GM23338 (cell line): ENCODE results near the gene LIX1. TPM values are rescaled to one million over a fixed set of nuclear protein-coding genes. Genes with fewer than 3 reads are reported as not detected.

Experiments
- ATAC-seq: fragments of 200-7000 bp; cut with Tn5 transposase; 3 replicates; pipeline ENCODE4 v1.9.1; 2020
- DNase-seq: peaks from one replicate; pipeline ENCODE4 v3.0.0-alpha.2; 2015; ENCODE audit warnings: low spot score
- H2AFZ ChIP-seq: fragments of 200-600 bp; sonication (generic); 2 replicates; pipeline ENCODE4 v1.8.0; 2016; ENCODE audit warnings: antibody characterized with exemption, mild to moderate bottlenecking, moderate library complexity
- H3F3A ChIP-seq: fragments of 200-600 bp; sonication (generic); replicated peaks from 2 replicates; pipeline ENCODE4 v1.8.0; 2017; ENCODE audit warnings: antibody characterized with exemption, mixed run types, low read depth
- H3K27ac ChIP-seq: fragments of 200-600 bp; sonication (generic); 2 replicates; pipeline ENCODE4 v1.6.1; 2016; ENCODE audit warnings: low read depth
- H3K27me3 ChIP-seq: fragments of 200-600 bp; sonication (generic); 2 replicates; pipeline ENCODE4 v1.8.0; 2016; ENCODE audit warnings: mild to moderate bottlenecking, mixed run types, moderate library complexity; ENCODE audit not compliant: insufficient read depth
- H3K36me3 ChIP-seq: fragments of 200-600 bp; sonication (generic); 2 replicates; pipeline ENCODE4 v1.8.0; 2016; ENCODE audit warnings: mild to moderate bottlenecking; ENCODE audit not compliant: insufficient read depth
- H3K4me1 ChIP-seq: fragments of 200-600 bp; sonication (generic); 2 replicates; pipeline ENCODE4 v1.8.0; 2016; ENCODE audit warnings: mild to moderate bottlenecking, moderate library complexity; ENCODE audit not compliant: insufficient read depth
- H3K4me2 ChIP-seq: fragments of 200-600 bp; sonication (generic); 2 replicates; pipeline ENCODE4 v1.7.1; 2017; ENCODE audit warnings: mixed run types
- H3K4me3 ChIP-seq: fragments of 200-600 bp; sonication (generic); 2 replicates; pipeline ENCODE4 v1.6.1; 2016; ENCODE audit warnings: mixed run types
- H3K79me2 ChIP-seq: fragments of 200-600 bp; sonication (generic); replicated peaks from 2 replicates; pipeline ENCODE4 v1.8.0; 2017; ENCODE audit warnings: mild to moderate bottlenecking; ENCODE audit not compliant: insufficient read depth
- H3K9me2 ChIP-seq: fragments of 200-600 bp; sonication (generic); 2 replicates; pipeline ENCODE4 v1.8.0; 2017; ENCODE audit not compliant: insufficient read depth
- H4K20me1 ChIP-seq: fragments of 200-600 bp; sonication (generic); replicated peaks from 2 replicates; pipeline ENCODE4 v1.8.0; 2017; ENCODE audit warnings: mild to moderate bottlenecking; ENCODE audit not compliant: insufficient read depth
- H3K27ac Mint-ChIP-seq: 2 replicates; pipeline ENCODE4 v1.8.0; 2020; ENCODE audit warnings: inconsistent platforms, mild to moderate bottlenecking, moderate library complexity, mixed read lengths
- H3K27me3 Mint-ChIP-seq: 3 replicates; pipeline ENCODE4 v1.8.0; 2022; ENCODE audit warnings: low read depth, mild to moderate bottlenecking, moderate library complexity, mixed read lengths, inconsistent platforms; ENCODE audit not compliant: insufficient read depth, poor library complexity
- H3K36me3 Mint-ChIP-seq: 3 replicates; pipeline ENCODE4 v1.8.0; 2021; ENCODE audit warnings: low read depth, mild to moderate bottlenecking, inconsistent platforms, moderate library complexity, mixed read lengths
- H3K4me1 Mint-ChIP-seq: 3 replicates; pipeline ENCODE4 v1.8.0; 2020; ENCODE audit warnings: mild to moderate bottlenecking, inconsistent platforms, mixed read lengths
- H3K4me3 Mint-ChIP-seq: 3 replicates; pipeline ENCODE4 v1.8.0; 2021; ENCODE audit warnings: moderate library complexity, mild to moderate bottlenecking, inconsistent platforms, mixed read lengths
- H3K9me3 Mint-ChIP-seq: 3 replicates; pipeline ENCODE4 v1.8.0; 2020; ENCODE audit warnings: moderate library complexity, mild to moderate bottlenecking, inconsistent platforms, mixed read lengths
- CREB1 ChIP-seq: fragments of 250-450 bp; sonication (Bioruptor Pico); IDR thresholded peaks from 2 replicates; pipeline ENCODE4 v1.5.0; 2020; ENCODE audit warnings: low read depth, mild to moderate bottlenecking, moderate library complexity
- CTCF ChIP-seq, 2 experiments: fragments of 200-600 bp in 1 of 2; sonication (generic) in 1 of 2; conservative IDR thresholded peaks; 2 replicates each; pipeline versions ENCODE4 v1.5.1 to v1.6.1; 2016 to 2017; ENCODE audit warnings: antibody characterized with exemption in 2 of 2, low read depth in 2 of 2, mild to moderate bottlenecking in 2 of 2, moderate library complexity in 1 of 2
- ETS1 ChIP-seq: IDR thresholded peaks from 2 replicates; pipeline ENCODE4 v1.6.1; 2016; ENCODE audit warnings: antibody characterized with exemption
- EZH2 ChIP-seq: fragments of 200-600 bp; sonication (generic); IDR thresholded peaks from one replicate; pipeline ENCODE4 v1.8.0; 2017; ENCODE audit warnings: antibody characterized with exemption, mild to moderate bottlenecking, low read depth; ENCODE audit not compliant: unreplicated experiment
- EZH2phosphoT487 ChIP-seq: fragments of 200-600 bp; sonication (generic); IDR thresholded peaks from one replicate; pipeline ENCODE4 v1.8.1; 2018; ENCODE audit warnings: antibody characterized with exemption; ENCODE audit not compliant: unreplicated experiment
- JUNB ChIP-seq: IDR thresholded peaks from one replicate; pipeline ENCODE4 v1.6.1; 2016; ENCODE audit warnings: antibody characterized with exemption; ENCODE audit not compliant: unreplicated experiment
- NANOG ChIP-seq: IDR thresholded peaks from 2 replicates; pipeline ENCODE4 v1.6.1; 2016; ENCODE audit warnings: antibody characterized with exemption, borderline replicate concordance
- POLR2AphosphoS5 ChIP-seq: IDR thresholded peaks from 2 replicates; pipeline ENCODE4 v1.6.1; 2016; ENCODE audit warnings: antibody characterized with exemption, low read depth
- STAT1 ChIP-seq: IDR thresholded peaks from one replicate; pipeline ENCODE4 v1.6.1; 2016; ENCODE audit warnings: antibody characterized with exemption; ENCODE audit not compliant: unreplicated experiment
- ZNF114 ChIP-seq: fragments of 250-450 bp; sonication (Bioruptor Pico); IDR thresholded peaks from 2 replicates; pipeline ENCODE4 v1.5.0; 2020; ENCODE audit warnings: mild to moderate bottlenecking, moderate library complexity
- ZNF331 ChIP-seq: fragments of 250-450 bp; sonication (Bioruptor Pico); IDR thresholded peaks from 2 replicates; pipeline ENCODE4 v1.5.0; 2020; ENCODE audit warnings: low read depth, mild to moderate bottlenecking, moderate library complexity
- ZNF462 ChIP-seq: fragments of 250-450 bp; sonication (Bioruptor Pico); IDR thresholded peaks from 2 replicates; pipeline ENCODE4 v1.5.0; 2020; ENCODE audit warnings: mild to moderate bottlenecking, moderate library complexity
- polyA plus RNA-seq: library from polyadenylated mRNA; unstranded; fragments of >200 nt; fragmentation: Nextera tagmentation; extraction: Ambion mirVana; gene quantifications from 2 replicates; pipeline ENCODE4 v1.2.1, GENCODE V29; 2016
- total RNA-seq: library from RNA; depleted of rRNA; stranded (reverse); fragments of >200 nt; shearing (Covaris generic); gene quantifications from 2 replicates; pipeline ENCODE4 v1.2.3, GENCODE V29; 2014
- TF ChIP-seq, protein P1 (sequence below): IDR thresholded peaks from one replicate; pipeline ENCODE4 v1.6.1; 2018; ENCODE audit warnings: antibody characterized with exemption; ENCODE audit not compliant: unreplicated experiment

LIX1 gene
- total and polyA plus RNA-seq, 2 experiments from 2014 or later = 0.13 TPM; not detected in 1

GRCh38 chr5:97141539-97141938 lies 872 bp downstream of the LIX1 start:
- Histone ChIP-seq H3K79me2 (no peaks in the 10 kb centered on the region), H3K4me2 (no peak overlapping the region), H3K36me3 (no peaks in the 10 kb centered on the region), H3K27me3 (no peaks in the 10 kb centered on the region), H3K27ac (no peak overlapping the region), H2AFZ (no peak overlapping the region), H3F3A (no peaks in the 10 kb centered on the region), H3K4me3 (no peak overlapping the region), H4K20me1 (no peaks in the 10 kb centered on the region), H3K4me1 (peaks cover 15% of the 10 kb centered on the region), H3K9me2 (no peaks in the 10 kb centered on the region)
- H3K36me3 Mint-ChIP-seq = no peaks in the 10 kb centered on the region
- no peaks in the 10 kb centered on the region for H3K9me3 Mint-ChIP-seq
- ATAC-seq (no peak), DNase-seq (no peak)
- no peak overlapping the region for H3K27ac Mint-ChIP-seq
- no peak overlapping the region for H3K4me3 Mint-ChIP-seq
- TF ChIP-seq EZH2 (no peak), JUNB (no peak), ZNF331 (no peak), ETS1 (no peak), CTCF (conservative IDR thresholded peaks at IDR 0.05; ENCODE audit: low read depth in 2 of 2) (no peak), STAT1 (no peak), ZNF462 (no peak), NANOG (no peak), EZH2phosphoT487 (no peak), POLR2AphosphoS5 (no peak), ZNF114 (no peak), CREB1 (no peak)
- TF ChIP-seq, protein P1, sequence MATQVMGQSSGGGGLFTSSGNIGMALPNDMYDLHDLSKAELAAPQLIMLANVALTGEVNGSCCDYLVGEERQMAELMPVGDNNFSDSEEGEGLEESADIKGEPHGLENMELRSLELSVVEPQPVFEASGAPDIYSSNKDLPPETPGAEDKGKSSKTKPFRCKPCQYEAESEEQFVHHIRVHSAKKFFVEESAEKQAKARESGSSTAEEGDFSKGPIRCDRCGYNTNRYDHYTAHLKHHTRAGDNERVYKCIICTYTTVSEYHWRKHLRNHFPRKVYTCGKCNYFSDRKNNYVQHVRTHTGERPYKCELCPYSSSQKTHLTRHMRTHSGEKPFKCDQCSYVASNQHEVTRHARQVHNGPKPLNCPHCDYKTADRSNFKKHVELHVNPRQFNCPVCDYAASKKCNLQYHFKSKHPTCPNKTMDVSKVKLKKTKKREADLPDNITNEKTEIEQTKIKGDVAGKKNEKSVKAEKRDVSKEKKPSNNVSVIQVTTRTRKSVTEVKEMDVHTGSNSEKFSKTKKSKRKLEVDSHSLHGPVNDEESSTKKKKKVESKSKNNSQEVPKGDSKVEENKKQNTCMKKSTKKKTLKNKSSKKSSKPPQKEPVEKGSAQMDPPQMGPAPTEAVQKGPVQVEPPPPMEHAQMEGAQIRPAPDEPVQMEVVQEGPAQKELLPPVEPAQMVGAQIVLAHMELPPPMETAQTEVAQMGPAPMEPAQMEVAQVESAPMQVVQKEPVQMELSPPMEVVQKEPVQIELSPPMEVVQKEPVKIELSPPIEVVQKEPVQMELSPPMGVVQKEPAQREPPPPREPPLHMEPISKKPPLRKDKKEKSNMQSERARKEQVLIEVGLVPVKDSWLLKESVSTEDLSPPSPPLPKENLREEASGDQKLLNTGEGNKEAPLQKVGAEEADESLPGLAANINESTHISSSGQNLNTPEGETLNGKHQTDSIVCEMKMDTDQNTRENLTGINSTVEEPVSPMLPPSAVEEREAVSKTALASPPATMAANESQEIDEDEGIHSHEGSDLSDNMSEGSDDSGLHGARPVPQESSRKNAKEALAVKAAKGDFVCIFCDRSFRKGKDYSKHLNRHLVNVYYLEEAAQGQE = no peak
- H3K4me1 Mint-ChIP-seq = peaks cover 27% of the 10 kb centered on the region
- peaks cover 2% of the 10 kb centered on the region for H3K27me3 Mint-ChIP-seq
